Pancreas (tissue), 10 donors: ENCODE data around the gene LCORL. TPM values are rescaled to one million over a fixed set of nuclear protein-coding genes. Genes with fewer than 3 reads are reported as not detected.

Source experiments
- ATAC-seq, 4 donors: fragments of 200-7000 bp; cut with Tn5 transposase; one replicate each; pipeline versions ENCODE4 v1.8.0 to v1.9.1; 2020; ENCODE audit warnings: mild to moderate bottlenecking in 4 of 4, moderate library complexity in 4 of 4
- DNase-seq, 6 donors: peaks; one replicate each; pipeline ENCODE4 v3.0.0-alpha.2; 2020
- FAIRE-seq: peaks from 2 replicates; lab custom pipeline; 2012; peaks lifted over from hg19 to GRCh38; lab: Jason Lieb, UNC
- H3K27ac ChIP-seq, 4 donors: fragments of 200-600 bp; sonication (generic); 1 replicate in 3 of 4; 2 replicates in 1 of 4; pipeline versions ENCODE4 v1.5.0 to v1.8.0; 2020
- H3K27me3 ChIP-seq, 4 donors: fragments of 200-600 bp; one replicate each; pipeline ENCODE4 v1.8.0; 2021
- H3K36me3 ChIP-seq, 3 donors: fragments of 200-600 bp; sonication (generic) in 1 of 3; one replicate each; pipeline versions ENCODE4 v1.5.0 to v1.8.0; 2020 to 2021
- H3K4me1 ChIP-seq, 3 donors: fragments of 200-600 bp; one replicate each; pipeline ENCODE4 v1.8.0; 2021
- H3K4me3 ChIP-seq, 4 donors: fragments of 200-600 bp; sonication (generic) in 2 of 4; one replicate each; pipeline versions ENCODE4 v1.5.0 to v1.8.0; 2020 to 2021
- H3K9me3 ChIP-seq, 4 donors: fragments of 200-600 bp; one replicate each; pipeline ENCODE4 v1.8.0; 2021
- WGBS, 2 donors: extraction: QIAGEN DNeasy Blood & Tissue Kit; methylation state at CpG; one replicate each; pipeline ENCODE4 v1.1.7; 2013; 5-methylcytosine and 5-hydroxymethylcytosine counted together
- intact Hi-C, 3 donors: fragments of 100-400 bp; cut with DNase I; formaldehyde crosslinking; loops; one replicate each; pipeline versions ENCODE4 v1.11.1 to v1.14.2; 2022
- polyA plus RNA-seq, 2 donors: library from polyadenylated mRNA; stranded (reverse); fragments of 200-250 nt; gene quantifications; one replicate each; pipeline ENCODE4 v1.2.3, GENCODE V29; 2013
- total RNA-seq, 6 donors: library from RNA; stranded (reverse); fragmentation: NEBNext Ultra II Directional in 4 of 6; extraction: Animal tissue kit (Norgen Biotek cat#: 25700) in 4 of 6; gene quantifications; one replicate each; pipeline versions ENCODE4 v1.2.1 to v1.2.4, GENCODE V29; 2021 to 2023
- TF ChIP-seq, protein P1 (sequence below), 4 donors: fragments of 200-600 bp; sonication (generic) in 3 of 4; IDR thresholded peaks; one replicate each; pipeline versions ENCODE4 v1.5.0 to v1.8.0; 2021; ENCODE audit warnings: antibody characterized with exemption in 4 of 4
- donor health status: healthy with polysubstance abuse.
- donor health status: DM: no; HTN: no; CAD: no; lungs with moderate emphysema.
- donor health status: DM: no; HTN: no; CAD: no.
- donor health status: control.
- donor health status: control.
- donor health status: Bipolar disorder and iron deficiency.
- donor health status: DM: yes; HTN: yes; CAD: no.
- donor health status: DM: no; HTN: no; CAD: no.
- donor health status: DM: no; HTN: no; CAD: no.
- donor health status: DM: yes; HTN: yes; CAD: no.

Gene LCORL
- total RNA-seq, result 10 to 100 TPM in 1 of 6 donors, 1 to 10 TPM in 5; 4.2 to 11.8 (median 6.3) TPM
- 1 to 10 TPM; 1.7 to 4.1 TPM for polyA plus RNA-seq

DNA sequence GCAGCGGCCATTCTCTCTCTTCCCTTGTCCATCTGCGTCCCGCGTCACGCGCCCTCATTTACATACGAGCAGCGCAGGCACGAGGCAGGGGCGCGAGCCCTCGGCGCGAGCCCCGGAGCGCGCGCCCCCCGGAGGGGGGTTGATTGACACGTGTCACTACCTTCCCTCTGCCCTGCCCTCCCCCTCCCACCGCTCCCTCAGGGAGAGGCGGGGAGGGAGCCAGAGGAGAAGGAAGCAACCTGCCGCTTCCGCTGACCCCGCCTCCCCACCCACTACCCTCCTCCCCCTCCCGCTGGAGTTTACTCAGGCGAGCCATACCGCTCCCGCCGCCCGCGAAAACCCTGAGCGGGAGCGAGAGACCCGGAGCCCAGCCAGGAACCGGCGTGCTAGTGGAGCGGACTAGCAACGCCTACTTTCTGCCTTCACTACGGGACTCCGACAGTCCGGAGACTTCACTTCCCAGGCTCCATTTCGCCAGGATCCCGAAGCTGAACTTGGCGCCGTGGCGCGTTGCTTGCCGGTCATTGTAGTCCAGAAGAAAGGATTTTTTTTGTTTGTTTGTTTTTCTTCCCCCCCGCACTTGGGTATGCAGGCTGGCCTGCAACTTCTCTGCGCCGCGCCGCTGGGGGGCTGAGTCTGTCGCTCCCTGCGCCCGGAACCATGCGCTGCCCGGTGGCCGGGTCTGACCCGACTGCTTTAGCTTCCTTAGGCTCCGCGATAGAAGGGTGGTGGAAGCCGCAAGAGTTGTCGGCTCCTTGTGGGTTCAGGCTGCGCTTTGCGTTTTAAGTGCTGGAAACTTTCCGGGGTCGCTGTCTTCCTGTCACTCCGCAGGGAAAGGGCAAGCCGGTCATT, at the start of gene LCORL:
Gene LCORL (minus strand): TSS at position 36 of the 852 bp plus-strand sequence. CDS start 4 bp downstream, at position 32.
- Histone ChIP-seq H3K4me3 (peak within 1 kb of the TSS; percentile 90 to 100 (median 93)), H3K36me3 (no peaks in the 10 kb centered on the region), H3K27ac (peak within 1 kb of the TSS; percentile 91 to 97 (median 94)), H3K27me3 (no peaks in the 10 kb centered on the region), H3K9me3 (no peaks in the 10 kb centered on the region), H3K4me1 (peaks cover 0 to 19% (median 4%) of the 10 kb centered on the region in 3 donors)
- 0% methylated on average over 55 to 71 of the region's 71 CpGs for WGBS, 2 donors
- ATAC-seq (peak; percentile 87 to 94 (median 88)), DNase-seq (peak; percentile 90 to 96 (median 94)), FAIRE-seq (peak; percentile 72)
- TF ChIP-seq, protein P1, sequence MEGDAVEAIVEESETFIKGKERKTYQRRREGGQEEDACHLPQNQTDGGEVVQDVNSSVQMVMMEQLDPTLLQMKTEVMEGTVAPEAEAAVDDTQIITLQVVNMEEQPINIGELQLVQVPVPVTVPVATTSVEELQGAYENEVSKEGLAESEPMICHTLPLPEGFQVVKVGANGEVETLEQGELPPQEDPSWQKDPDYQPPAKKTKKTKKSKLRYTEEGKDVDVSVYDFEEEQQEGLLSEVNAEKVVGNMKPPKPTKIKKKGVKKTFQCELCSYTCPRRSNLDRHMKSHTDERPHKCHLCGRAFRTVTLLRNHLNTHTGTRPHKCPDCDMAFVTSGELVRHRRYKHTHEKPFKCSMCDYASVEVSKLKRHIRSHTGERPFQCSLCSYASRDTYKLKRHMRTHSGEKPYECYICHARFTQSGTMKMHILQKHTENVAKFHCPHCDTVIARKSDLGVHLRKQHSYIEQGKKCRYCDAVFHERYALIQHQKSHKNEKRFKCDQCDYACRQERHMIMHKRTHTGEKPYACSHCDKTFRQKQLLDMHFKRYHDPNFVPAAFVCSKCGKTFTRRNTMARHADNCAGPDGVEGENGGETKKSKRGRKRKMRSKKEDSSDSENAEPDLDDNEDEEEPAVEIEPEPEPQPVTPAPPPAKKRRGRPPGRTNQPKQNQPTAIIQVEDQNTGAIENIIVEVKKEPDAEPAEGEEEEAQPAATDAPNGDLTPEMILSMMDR (IDR thresholded peaks at IDR 0.05), result peak in 1 of 4 donors; percentile 18
- intact Hi-C loops, result no loop called here

DNA sequence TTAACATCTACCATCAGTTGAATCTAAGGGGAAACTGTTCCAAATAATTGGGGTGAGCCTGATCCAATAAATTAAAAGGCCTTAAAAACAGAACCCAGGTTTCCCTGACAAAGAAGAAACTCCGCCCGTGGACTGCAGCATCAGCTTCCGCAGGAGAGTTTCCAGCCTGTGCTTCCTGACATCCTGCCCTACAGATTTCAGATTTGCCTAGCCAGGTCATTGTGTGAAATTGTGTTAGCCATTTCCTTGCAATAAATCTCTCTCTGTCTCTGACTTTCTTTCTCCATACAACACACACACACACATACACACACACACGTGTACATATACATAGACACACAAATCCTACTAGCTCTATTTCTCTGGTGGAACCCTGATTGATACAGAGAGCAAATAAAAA, 48.3 kb upstream of the LCORL start:
- no peak for DNase-seq
- no peak for ATAC-seq
- intact Hi-C loops, result no loop called here
- Histone ChIP-seq H3K4me3 (no peak overlapping the region), H3K9me3 (no peaks in the 10 kb centered on the region), H3K36me3 (no peaks in the 10 kb centered on the region), H3K4me1 (no peaks in the 10 kb centered on the region), H3K27ac (no peak overlapping the region), H3K27me3 (no peaks in the 10 kb centered on the region)
- WGBS, 2 donors, result 66 to 75% methylated on average over 4 of the region's 4 CpGs
- no peak for FAIRE-seq
- TF ChIP-seq, protein P1 (IDR thresholded peaks at IDR 0.05), result no peak

DNA sequence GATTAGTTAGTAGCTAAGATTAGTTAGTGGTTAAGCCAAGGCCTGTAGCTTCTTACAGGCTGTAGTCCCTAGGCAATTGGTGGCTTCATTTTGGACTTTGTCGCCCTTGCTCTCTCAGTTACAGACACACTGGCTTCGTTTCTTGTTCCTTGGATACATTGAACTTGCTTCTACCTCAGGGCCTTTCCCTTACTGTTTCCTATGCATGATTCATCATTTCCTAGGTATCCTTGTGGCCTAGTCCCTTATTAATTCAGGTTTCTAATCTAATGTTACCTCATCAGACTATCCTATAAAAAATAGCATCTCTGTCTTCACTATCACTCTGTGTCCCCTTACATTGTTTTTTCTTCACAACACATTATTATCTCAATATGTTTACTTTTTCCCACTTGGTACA, 45.5 kb upstream of the LCORL start:
- Histone ChIP-seq H3K4me3 (no peak overlapping the region), H3K4me1 (no peaks in the 10 kb centered on the region), H3K9me3 (no peaks in the 10 kb centered on the region), H3K36me3 (no peaks in the 10 kb centered on the region), H3K27me3 (no peaks in the 10 kb centered on the region), H3K27ac (no peak overlapping the region)
- WGBS, 2 donors, result 69 to 77% methylated on average over 2 of the region's 2 CpGs
- TF ChIP-seq, protein P1 (IDR thresholded peaks at IDR 0.05), result no peak
- ATAC-seq, result no peak
- intact Hi-C loops, result no loop called here
- DNase-seq, result no peak
- no peak for FAIRE-seq

DNA sequence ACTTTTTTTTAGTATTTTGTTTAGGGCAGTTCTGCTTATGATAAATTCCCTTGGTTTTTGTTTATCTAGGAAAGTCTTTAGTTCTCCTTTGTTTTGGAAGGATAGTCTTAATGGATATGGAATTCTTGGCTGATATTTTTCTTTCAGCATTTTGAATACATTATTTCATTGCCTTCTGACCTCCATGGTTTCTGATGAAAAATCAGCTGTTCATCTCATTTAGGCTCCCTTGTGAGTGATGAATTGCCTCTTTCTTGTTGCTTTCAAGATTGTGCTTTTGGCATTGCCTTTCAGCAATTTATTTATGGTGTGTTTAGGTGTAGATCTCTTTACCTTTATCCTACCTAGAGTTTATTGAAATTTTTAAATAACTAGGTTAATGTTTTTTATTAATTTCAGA, 41.5 kb upstream of the LCORL start:
- Histone ChIP-seq H3K36me3 (no peaks in the 10 kb centered on the region), H3K4me3 (no peak overlapping the region), H3K4me1 (no peaks in the 10 kb centered on the region), H3K27ac (no peak overlapping the region), H3K27me3 (no peaks in the 10 kb centered on the region), H3K9me3 (no peaks in the 10 kb centered on the region)
- TF ChIP-seq, protein P1 (IDR thresholded peaks at IDR 0.05), result no peak
- intact Hi-C loops, result no loop called here
- FAIRE-seq, result no peak
- DNase-seq, result no peak
- ATAC-seq, result no peak
